ENCODE results near the gene CNPY3.

Gene CNPY3

DNA sequence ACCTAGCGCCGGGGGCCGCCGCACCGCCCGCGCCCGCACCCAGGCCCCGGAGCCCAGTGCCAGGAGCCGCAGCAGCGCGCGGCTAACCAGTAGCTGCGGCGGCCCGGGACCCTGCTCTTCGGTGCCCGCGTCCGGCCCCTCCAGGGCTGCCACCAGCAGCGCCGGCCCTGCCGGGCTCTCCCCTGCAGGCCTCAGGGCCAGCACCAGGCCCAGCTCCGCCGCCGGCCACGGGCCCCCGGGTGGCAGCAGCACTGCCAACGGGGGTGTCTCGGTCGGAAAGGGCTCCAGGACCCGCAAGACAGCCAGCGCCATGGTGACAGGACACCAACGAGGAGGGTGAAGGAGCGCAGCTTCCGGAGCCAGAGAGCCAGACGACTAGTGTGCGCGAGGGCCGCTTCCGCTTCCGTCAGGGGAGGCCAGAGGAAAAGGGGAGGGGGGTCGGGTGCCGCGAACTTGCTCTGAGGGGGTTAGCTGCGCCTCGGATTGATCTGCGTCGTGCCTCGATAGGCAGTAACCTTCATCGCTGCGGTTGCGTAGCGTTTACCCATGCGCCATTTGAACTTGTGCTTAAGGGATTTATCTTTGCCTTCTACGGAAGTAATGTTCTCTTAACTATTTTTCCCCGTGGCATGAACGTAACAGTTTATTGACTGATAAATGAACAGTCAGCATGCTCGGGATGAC lies 49.7 kb downstream of the CNPY3 start, which contains the start of gene PEX6:
Gene PEX6, minus strand, starts transcription at position 343 of the 684 bp plus-strand sequence. Its CDS starts 31 bp downstream, at position 312.
- no peaks in the 10 kb centered on the region for H3K36me3 ChIP-seq (ENCODE audit: control insufficient read depth, insufficient read depth, low read length)
- H3K4me3 ChIP-seq (ENCODE audit: insufficient read depth, low read depth, low read length, poor library complexity, severe bottlenecking), result peak within 1 kb of the TSS; percentile 80
- H3K4me1 ChIP-seq (ENCODE audit: control insufficient read depth, insufficient read depth, low read length, poor library complexity, severe bottlenecking), result peaks cover 27% of the 10 kb centered on the region
- DNase-seq, result peak; percentile 86 to 90 (median 89)
- peak within 1 kb of the TSS; percentile 83 for H3K27ac ChIP-seq (ENCODE audit: insufficient read depth, low read length, poor library complexity, severe bottlenecking)
- no peaks in the 10 kb centered on the region for H3K9me3 ChIP-seq (ENCODE audit: control insufficient read depth, low read length)
- no peaks in the 10 kb centered on the region for H3K27me3 ChIP-seq (replicated peaks; ENCODE audit: control insufficient read depth, insufficient read depth, low read length, poor library complexity, severe bottlenecking)

DNA sequence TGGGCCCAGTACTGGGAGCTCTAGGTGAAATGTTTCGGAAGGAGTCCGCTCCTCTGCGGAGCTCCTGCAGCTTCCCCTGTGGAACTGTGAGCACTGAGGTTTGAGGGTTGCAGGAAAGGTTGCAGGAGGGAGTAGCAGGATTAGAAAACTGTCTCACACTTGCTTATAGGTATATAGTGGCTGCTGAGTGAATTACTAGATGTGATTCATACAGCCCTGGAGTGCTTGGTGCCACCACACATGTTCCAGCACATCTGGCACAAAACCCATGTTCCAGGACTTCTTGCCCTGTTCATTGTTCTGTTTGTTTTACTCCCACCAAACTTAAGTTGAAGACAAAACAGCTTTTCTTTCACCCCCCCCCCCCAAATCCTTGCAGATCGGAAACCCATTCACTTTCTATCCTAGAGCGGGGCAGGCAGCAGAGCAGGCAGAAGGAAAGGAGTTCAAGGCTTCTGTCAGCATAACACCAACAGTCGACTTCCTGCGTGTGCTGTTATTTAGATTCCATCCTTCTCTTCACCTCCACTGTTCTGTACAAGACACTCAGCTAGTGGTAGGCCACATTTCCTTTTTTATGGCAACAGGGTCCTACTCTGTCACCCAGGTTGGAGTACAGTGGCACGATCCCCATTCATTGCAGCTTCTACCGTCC lies 50.4 kb downstream of the CNPY3 start:
- peak overlapping the region; percentile 80 for H3K4me3 ChIP-seq (ENCODE audit: insufficient read depth, low read depth, low read length, poor library complexity, severe bottlenecking)
- H3K27me3 ChIP-seq (replicated peaks; ENCODE audit: control insufficient read depth, insufficient read depth, low read length, poor library complexity, severe bottlenecking), result no peaks in the 10 kb centered on the region
- no peak for DNase-seq
- H3K9me3 ChIP-seq (ENCODE audit: control insufficient read depth, low read length), result no peaks in the 10 kb centered on the region
- H3K27ac ChIP-seq (ENCODE audit: insufficient read depth, low read length, poor library complexity, severe bottlenecking), result peak overlapping the region; percentile 83
- peaks cover 28% of the 10 kb centered on the region for H3K4me1 ChIP-seq (ENCODE audit: control insufficient read depth, insufficient read depth, low read length, poor library complexity, severe bottlenecking)
- H3K36me3 ChIP-seq (ENCODE audit: control insufficient read depth, insufficient read depth, low read length), result no peaks in the 10 kb centered on the region

DNA sequence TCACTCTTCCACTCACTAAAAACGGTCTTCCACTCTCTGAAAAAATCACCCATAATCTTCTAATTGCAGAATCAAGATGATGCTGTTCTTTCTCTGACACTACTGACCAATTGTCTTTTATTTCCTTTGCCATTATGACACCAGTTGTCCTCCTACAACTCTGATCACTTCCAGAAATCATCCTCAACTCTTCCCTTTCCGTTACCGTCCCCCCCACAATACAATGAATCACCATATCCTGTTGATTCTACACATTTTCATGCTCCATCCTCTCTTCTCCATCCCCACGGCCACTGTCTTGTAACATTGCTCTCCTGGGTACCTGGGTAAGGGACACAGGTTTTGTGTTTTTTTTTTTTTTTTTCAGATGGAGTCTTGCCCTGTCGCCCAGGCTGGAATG lies 52.6 kb downstream of the CNPY3 start:
- H3K9me3 ChIP-seq (ENCODE audit: control insufficient read depth, low read length), result no peaks in the 10 kb centered on the region
- no peaks in the 10 kb centered on the region for H3K27me3 ChIP-seq (replicated peaks; ENCODE audit: control insufficient read depth, insufficient read depth, low read length, poor library complexity, severe bottlenecking)
- peaks cover 44% of the 10 kb centered on the region for H3K4me1 ChIP-seq (ENCODE audit: control insufficient read depth, insufficient read depth, low read length, poor library complexity, severe bottlenecking)
- no peaks in the 10 kb centered on the region for H3K36me3 ChIP-seq (ENCODE audit: control insufficient read depth, insufficient read depth, low read length)
- no peak for DNase-seq
- no peak overlapping the region for H3K27ac ChIP-seq (ENCODE audit: insufficient read depth, low read length, poor library complexity, severe bottlenecking)
- no peak overlapping the region for H3K4me3 ChIP-seq (ENCODE audit: insufficient read depth, low read depth, low read length, poor library complexity, severe bottlenecking)

DNA sequence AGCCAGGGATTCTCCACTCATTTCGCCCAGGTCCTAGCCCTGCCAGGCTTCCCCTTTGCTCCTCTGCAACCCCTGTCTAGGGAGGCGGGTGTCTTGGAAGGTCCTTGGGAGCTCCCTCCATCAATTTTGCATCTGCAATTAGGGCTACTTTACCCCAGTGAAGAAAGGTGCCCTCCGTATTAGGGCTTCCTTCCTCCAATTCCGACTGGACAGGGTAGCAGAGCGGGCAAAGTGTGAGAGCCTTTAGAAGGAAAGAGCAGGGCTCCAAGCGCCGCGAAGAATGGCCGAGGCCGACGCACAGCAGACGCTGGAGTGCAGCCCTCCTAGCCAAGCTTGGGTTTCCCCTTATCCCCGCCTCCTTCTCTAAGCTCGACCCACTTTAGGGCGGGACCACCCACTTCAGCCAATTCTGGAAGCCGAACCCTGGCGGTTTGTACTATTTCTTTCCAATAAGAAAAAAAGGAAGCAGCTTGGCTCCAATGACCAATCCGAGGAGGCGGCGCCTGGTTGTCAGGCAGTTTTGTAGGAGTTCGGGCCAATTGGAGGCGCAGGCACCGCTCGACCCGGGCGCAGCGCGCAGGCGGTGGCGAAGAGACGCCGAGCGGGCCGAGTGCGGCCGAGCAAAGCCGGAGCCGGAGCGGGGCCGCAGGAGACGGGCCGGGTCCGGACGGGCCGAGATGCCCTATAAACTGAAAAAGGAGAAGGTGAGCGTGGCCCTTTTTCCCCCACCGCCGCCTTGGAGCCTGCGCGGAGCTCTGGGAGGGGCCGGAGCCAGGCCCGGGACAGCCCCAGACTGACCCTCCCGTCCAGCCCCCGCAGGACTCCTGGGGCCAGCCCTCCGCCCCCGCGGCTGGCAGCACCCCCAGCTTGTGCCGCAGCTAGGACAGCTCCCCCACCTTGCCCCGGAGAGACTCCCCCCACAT lies 55.0 kb downstream of the CNPY3 start, which contains the start of gene PPP2R5D:
Gene PPP2R5D, plus strand, starts transcription at position 570 of the 923 bp plus-strand sequence. Its CDS starts 108 bp downstream, at position 678.
- peak; percentile 92 to 97 (median 97) for DNase-seq
- Histone ChIP-seq H3K4me3 (ENCODE audit: insufficient read depth, low read depth, low read length, poor library complexity, severe bottlenecking) (peak within 1 kb of the TSS; percentile 95), H3K4me1 (ENCODE audit: control insufficient read depth, insufficient read depth, low read length, poor library complexity, severe bottlenecking) (peaks cover 44% of the 10 kb centered on the region), H3K27me3 (replicated peaks; ENCODE audit: control insufficient read depth, insufficient read depth, low read length, poor library complexity, severe bottlenecking) (no peaks in the 10 kb centered on the region), H3K36me3 (ENCODE audit: control insufficient read depth, insufficient read depth, low read length) (peaks cover 8% of the 10 kb centered on the region), H3K27ac (ENCODE audit: insufficient read depth, low read length, poor library complexity, severe bottlenecking) (peak within 1 kb of the TSS; percentile 87), H3K9me3 (ENCODE audit: control insufficient read depth, low read length) (no peaks in the 10 kb centered on the region)

DNA sequence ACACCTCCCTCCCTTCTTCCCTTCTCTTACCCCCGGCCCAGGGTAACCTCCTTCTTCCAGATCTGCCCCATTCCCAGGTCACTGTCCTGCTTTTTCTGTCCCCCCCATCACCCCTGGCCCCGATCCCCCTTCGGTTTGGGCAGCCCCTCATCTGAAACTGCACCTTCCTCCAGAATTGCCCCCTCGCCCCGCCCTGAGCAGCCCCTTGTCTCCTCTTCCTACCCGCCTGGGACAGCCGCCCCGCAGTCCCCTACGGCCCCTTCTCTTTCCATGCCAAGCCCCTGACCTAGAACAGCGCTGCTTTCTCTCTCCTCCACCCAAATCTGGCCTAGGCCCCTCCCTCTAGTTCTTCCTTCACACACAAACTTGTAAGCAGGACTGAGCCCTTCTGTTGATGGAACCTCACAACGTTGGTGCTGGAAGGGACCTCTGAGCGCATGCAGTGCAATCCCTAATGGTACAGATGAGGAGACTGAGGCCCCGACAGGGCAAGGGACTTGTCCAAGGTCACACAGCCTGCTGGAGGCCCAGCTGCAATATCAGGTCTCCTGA lies 55.7 kb downstream of the CNPY3 start:
- Histone ChIP-seq H3K4me1 (ENCODE audit: control insufficient read depth, insufficient read depth, low read length, poor library complexity, severe bottlenecking) (peaks cover 40% of the 10 kb centered on the region), H3K27ac (ENCODE audit: insufficient read depth, low read length, poor library complexity, severe bottlenecking) (peak overlapping the region; percentile 85), H3K27me3 (replicated peaks; ENCODE audit: control insufficient read depth, insufficient read depth, low read length, poor library complexity, severe bottlenecking) (no peaks in the 10 kb centered on the region), H3K9me3 (ENCODE audit: control insufficient read depth, low read length) (no peaks in the 10 kb centered on the region), H3K4me3 (ENCODE audit: insufficient read depth, low read depth, low read length, poor library complexity, severe bottlenecking) (peak overlapping the region; percentile 95), H3K36me3 (ENCODE audit: control insufficient read depth, insufficient read depth, low read length) (peaks cover 15% of the 10 kb centered on the region)
- no peak for DNase-seq

DNA sequence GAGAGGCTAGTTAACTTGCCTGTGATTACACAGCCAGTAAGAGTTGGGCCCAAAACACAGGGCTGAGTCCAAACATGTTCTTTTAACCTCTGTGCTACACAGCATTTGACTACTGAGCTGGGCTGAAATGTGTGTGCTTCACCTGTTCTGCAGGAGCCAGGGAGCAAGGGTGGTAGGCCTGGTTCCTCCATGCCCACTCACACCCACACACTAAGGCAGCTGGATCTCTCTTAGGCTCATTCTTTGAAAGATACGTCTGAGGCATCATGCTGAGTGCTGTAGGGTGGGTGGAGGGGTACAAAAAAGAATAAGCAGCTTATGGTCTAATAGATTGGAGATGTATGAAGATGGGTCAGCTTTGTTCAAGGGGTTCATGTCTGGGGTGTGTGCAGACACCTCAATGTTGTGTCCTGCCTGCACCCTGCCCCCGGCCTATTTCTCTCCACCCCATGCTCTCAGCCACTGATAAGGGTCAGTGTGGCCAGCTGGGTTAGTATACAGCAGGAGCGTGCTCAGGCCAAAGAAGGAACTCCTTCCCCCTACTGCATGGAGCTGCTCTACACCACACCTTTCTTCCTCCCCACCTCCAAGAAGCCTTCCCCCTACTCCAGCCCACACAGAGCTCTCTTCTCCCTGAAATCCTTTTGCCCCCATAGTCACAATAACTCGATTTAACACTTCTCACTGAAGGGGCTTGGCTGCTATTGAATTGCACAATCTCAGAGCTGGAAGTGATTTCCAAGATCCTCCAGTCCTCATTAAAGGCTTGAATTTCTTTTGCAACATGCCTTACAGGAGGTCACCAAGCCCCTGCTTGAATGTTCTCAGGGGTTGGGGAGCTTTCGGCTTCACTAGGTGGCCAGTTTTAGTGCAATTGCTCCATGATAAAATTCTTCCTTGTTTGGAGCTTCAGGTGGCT lies 58.5 kb downstream of the CNPY3 start:
- peaks cover 27% of the 10 kb centered on the region for H3K36me3 ChIP-seq (ENCODE audit: control insufficient read depth, insufficient read depth, low read length)

DNA sequence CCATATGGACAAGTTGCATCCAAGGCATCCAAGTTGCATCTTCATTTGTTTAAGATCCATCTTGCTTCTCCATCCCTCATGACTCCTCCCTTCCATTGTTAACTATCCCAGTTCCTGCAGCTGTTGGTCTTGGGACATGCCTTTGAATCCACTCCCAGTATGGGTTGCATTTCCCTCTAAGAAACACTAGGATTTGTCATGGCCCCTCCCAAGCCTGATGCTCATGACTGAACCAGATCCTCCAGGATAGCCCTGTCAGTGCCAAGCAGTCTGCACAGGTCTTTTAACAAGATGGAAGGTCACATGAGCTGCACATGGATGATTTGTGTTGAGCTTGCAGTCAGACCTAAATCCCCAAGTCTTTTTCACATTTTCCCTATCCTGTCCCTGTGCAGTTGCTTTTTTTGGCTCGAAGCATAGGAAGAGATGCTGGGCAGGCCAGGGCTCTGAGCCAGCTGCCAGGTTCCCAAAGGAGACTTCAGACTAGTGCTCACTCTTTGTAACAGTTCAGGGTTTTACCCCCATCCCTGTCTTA lies 59.3 kb downstream of the CNPY3 start:
- Histone ChIP-seq H3K4me3 (ENCODE audit: insufficient read depth, low read depth, low read length, poor library complexity, severe bottlenecking) (no peak overlapping the region), H3K27ac (ENCODE audit: insufficient read depth, low read length, poor library complexity, severe bottlenecking) (no peak overlapping the region), H3K4me1 (ENCODE audit: control insufficient read depth, insufficient read depth, low read length, poor library complexity, severe bottlenecking) (peaks cover 32% of the 10 kb centered on the region), H3K9me3 (ENCODE audit: control insufficient read depth, low read length) (no peaks in the 10 kb centered on the region), H3K36me3 (ENCODE audit: control insufficient read depth, insufficient read depth, low read length) (peaks cover 27% of the 10 kb centered on the region), H3K27me3 (replicated peaks; ENCODE audit: control insufficient read depth, insufficient read depth, low read length, poor library complexity, severe bottlenecking) (no peaks in the 10 kb centered on the region)
- DNase-seq, result no peak

More for the DNA sequence above, 58.5 kb downstream of the CNPY3 start:
- peaks cover 33% of the 10 kb centered on the region for H3K4me1 ChIP-seq (ENCODE audit: control insufficient read depth, insufficient read depth, low read length, poor library complexity, severe bottlenecking)
- H3K27me3 ChIP-seq (replicated peaks; ENCODE audit: control insufficient read depth, insufficient read depth, low read length, poor library complexity, severe bottlenecking), result no peaks in the 10 kb centered on the region
- H3K27ac ChIP-seq (ENCODE audit: insufficient read depth, low read length, poor library complexity, severe bottlenecking), result no peak overlapping the region
- DNase-seq, result no peak
- no peak overlapping the region for H3K4me3 ChIP-seq (ENCODE audit: insufficient read depth, low read depth, low read length, poor library complexity, severe bottlenecking)
- no peaks in the 10 kb centered on the region for H3K9me3 ChIP-seq (ENCODE audit: control insufficient read depth, low read length)

Data from effector memory CD4-positive, alpha-beta T cell (primary cell).